Endothelial cell (in vitro differentiated cells): Measurements from ENCODE around the gene TRRAP. TPM values are rescaled to one million over a fixed set of nuclear protein-coding genes. Genes with fewer than 3 reads are reported as not detected.

Source experiments
- DNase-seq: peaks from one replicate; pipeline ENCODE4 v3.0.0; 2021; ENCODE audit warnings: low spot score
- H3K27ac Mint-ChIP-seq: one replicate; pipeline ENCODE4 v1.8.0; 2021; ENCODE audit warnings: mixed read lengths, inconsistent platforms; ENCODE audit not compliant: unreplicated experiment
- H3K27me3 Mint-ChIP-seq: one replicate; pipeline ENCODE4 v1.8.0; 2021; ENCODE audit warnings: mild to moderate bottlenecking, moderate library complexity, mixed read lengths, inconsistent platforms; ENCODE audit not compliant: unreplicated experiment
- H3K36me3 Mint-ChIP-seq: one replicate; pipeline ENCODE4 v1.8.0; 2021; ENCODE audit warnings: mild to moderate bottlenecking, low read depth, mixed read lengths, inconsistent platforms; ENCODE audit not compliant: unreplicated experiment
- H3K4me1 Mint-ChIP-seq: one replicate; pipeline ENCODE4 v1.8.0; 2021; ENCODE audit warnings: mild to moderate bottlenecking, mixed read lengths, inconsistent platforms; ENCODE audit not compliant: unreplicated experiment
- H3K4me3 Mint-ChIP-seq: one replicate; pipeline ENCODE4 v1.8.0; 2021; ENCODE audit warnings: mild to moderate bottlenecking, mixed read lengths, inconsistent platforms; ENCODE audit not compliant: unreplicated experiment
- H3K9me3 Mint-ChIP-seq: one replicate; pipeline ENCODE4 v1.8.0; 2021; ENCODE audit warnings: mixed read lengths, inconsistent platforms; ENCODE audit not compliant: unreplicated experiment
- CTCF ChIP-seq: fragments of 200-600 bp; sonication (generic); IDR thresholded peaks from one replicate; pipeline ENCODE4 v1.5.0; 2021; ENCODE audit warnings: antibody characterized with exemption; ENCODE audit not compliant: unreplicated experiment
- total RNA-seq: library from RNA; stranded (reverse); fragmentation: NEBNext Ultra II Directional; extraction: Animal tissue kit (Norgen Biotek cat#: 25700); gene quantifications from one replicate; pipeline ENCODE4 v1.2.1, GENCODE V29; 2021; ENCODE audit not compliant: unreplicated experiment

TRRAP gene
- total RNA-seq, 1 donor from 2014 or later: 53.5 TPM

GRCh38 chr7:98899816-98900215, 21.5 kb downstream of the TRRAP start:
- Mint-ChIP-seq H3K9me3 (no peaks in the 10 kb centered on the region), H3K27ac (no peak overlapping the region), H3K4me1 (no peaks in the 10 kb centered on the region), H3K4me3 (no peak overlapping the region), H3K36me3 (peaks cover 64% of the 10 kb centered on the region), H3K27me3 (no peaks in the 10 kb centered on the region)
- no peak for TF ChIP-seq CTCF
- DNase-seq: no peak

- Mint-ChIP-seq H3K27me3 (no peaks in the 10 kb centered on the region), H3K27ac (no peak overlapping the region), H3K4me3 (no peak overlapping the region), H3K4me1 (no peaks in the 10 kb centered on the region), H3K9me3 (no peaks in the 10 kb centered on the region), H3K36me3 (peaks cover 67% of the 10 kb centered on the region)
- no peak for TF ChIP-seq CTCF
- no peak for DNase-seq
Observed at GRCh38 chr7:98900815-98901214, 22.5 kb downstream of the TRRAP start.

GRCh38 chr7:98902523-98902922, 24.2 kb downstream of the TRRAP start:
- Mint-ChIP-seq H3K27me3 (no peaks in the 10 kb centered on the region), H3K4me1 (no peaks in the 10 kb centered on the region), H3K36me3 (peaks cover 68% of the 10 kb centered on the region), H3K9me3 (no peaks in the 10 kb centered on the region), H3K27ac (no peak overlapping the region), H3K4me3 (no peak overlapping the region)
- no peak for DNase-seq
- TF ChIP-seq CTCF: no peak

GRCh38 chr7:98903246-98903645, 24.9 kb downstream of the TRRAP start:
- Mint-ChIP-seq H3K36me3 (peaks cover 72% of the 10 kb centered on the region), H3K27me3 (no peaks in the 10 kb centered on the region), H3K27ac (no peak overlapping the region), H3K9me3 (no peaks in the 10 kb centered on the region), H3K4me3 (peak overlapping the region; percentile 32), H3K4me1 (no peaks in the 10 kb centered on the region)
- TF ChIP-seq CTCF: no peak
- no peak for DNase-seq

- no peak for DNase-seq
- no peak for TF ChIP-seq CTCF
- H3K4me3 Mint-ChIP-seq: peak overlapping the region; percentile 12
- no peaks in the 10 kb centered on the region for H3K4me1 Mint-ChIP-seq
- no peaks in the 10 kb centered on the region for H3K9me3 Mint-ChIP-seq
- H3K36me3 Mint-ChIP-seq: peaks cover 63% of the 10 kb centered on the region
- no peaks in the 10 kb centered on the region for H3K27me3 Mint-ChIP-seq
- H3K27ac Mint-ChIP-seq: no peak overlapping the region
Observed at GRCh38 chr7:98907570-98907969, 29.2 kb downstream of the TRRAP start.
